ENCODE data around the gene LRRC27.
"Not testable (repeated sequence)": the region's sequence is repeated elsewhere in the genome, so short reads cannot be mapped to it uniquely, and the experiment has no call there.

The LRRC27 gene

DNA sequence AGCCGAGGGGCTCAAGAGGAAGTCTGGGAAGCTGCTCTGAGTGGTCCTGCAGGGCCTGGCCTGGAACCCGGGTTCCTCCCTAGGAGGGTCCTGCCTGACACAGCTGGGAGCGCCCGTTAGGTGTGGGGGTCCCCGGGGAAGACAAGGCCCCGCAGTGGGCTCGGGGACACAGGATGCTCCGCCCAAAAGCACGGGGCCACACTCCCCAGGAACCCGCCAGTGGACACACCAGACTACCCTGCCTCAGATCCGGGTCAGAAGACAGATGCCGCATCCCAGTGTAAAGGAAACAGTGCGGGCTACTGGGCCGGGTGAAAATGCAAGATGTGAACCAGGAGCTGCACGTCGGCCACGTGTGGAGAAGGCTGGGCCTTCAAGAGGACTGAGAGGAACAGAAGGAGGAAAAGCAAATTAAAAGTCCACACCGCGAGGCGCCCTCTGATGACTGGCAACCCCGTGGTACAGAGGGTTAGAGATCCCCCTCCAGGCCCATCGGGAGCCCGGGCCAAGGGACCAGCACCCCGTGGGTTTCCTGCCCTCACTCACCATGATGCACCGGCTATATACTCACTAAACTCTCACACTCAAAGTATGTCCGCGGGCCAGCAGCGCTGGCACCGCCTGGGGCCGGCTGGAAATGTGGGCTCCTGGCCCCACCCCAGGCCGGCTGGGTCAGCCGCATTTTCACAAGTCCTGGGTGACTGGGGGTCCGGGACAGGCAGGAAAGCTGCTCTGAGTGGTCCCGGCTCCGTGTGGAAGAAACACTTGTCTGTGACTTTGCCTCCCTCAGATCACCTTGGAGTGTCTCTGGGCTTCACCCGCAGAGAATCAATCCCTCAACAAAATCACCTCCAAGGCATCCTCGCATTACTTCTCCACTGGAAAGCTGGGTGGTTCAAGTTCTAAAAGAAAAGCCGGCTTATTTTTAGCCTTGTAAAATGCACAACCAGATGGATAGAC, 30.3 kb upstream of the LRRC27 start:
- DNase-seq: no peak

DNA sequence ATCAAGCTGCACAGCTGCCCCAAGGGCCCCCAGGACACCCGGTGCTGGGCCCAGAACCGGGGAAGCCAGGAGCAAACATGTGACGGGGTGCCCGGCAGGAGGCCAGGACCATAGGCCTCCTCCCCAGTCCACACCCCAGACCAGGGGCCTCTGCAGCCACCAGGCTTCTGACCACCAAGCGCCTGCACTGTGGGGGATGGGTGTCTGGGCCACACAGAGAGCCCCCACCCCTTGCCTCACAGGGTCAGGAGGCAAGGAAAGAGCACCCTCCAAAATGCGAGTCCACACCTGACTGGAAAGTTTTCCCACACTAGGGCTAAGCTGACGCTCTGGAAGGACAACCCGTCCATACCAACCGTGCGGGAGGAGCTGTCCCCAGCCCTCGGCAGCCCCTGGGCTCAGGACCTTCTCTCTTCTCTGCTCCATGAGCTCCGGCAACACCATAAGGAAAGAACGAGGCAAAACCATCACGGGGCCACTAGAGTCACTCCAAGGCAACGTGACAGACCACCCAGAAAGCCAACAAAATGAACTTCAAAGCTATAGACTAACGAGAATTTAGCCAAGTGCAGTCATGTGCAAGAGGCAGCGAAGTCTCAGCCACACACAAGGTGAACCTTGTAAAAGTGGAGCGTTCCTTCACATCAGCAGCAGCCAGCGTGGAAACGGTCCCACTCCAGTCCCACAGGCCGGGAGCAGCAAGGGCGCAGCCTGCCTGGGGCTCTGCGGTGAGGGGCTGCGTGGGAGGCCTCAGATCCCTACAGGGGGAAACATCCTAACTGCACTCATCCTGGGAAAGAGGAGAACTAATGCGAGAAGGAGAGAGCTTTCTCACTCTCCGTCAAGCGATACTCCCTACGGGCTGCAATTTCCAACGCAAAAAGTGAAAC, 29.3 kb upstream of the LRRC27 start:
- DNase-seq: no peak

DNA sequence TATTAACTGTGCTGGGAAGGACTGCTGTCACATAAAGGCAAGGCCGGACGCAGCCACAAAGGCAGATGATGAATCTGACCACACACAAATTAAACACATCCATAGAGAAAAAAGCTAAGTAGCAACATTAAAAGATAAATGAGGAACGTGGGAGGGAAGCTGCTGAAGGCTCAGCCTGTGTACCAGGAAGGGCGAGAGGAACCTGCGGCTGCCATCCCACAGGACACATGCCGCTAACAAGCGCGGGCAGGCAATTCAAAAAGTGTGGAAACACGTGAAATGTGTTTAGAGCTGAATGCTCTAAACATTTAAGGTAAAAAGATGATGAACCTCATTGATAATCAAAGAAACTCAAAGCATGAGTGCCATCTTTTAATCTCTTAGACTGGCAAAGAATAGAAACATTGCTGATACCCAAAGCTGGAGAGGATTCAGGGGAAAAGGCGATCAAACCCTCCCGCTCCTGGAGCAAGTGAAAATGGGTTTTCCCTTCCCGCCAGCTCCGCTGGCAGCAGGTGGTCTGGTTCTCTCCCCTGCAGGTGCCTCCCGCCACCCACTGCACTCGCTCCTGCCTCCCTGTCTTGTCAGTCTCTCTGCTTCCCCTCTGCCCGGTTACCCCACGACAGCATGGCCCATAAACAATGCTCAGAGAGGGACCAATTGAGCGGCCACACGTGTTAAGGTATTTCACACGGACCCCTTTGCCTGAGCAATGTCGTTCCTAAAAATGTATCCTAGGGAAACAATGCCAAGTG, 28.5 kb upstream of the LRRC27 start:
- DNase-seq: no peak

DNA sequence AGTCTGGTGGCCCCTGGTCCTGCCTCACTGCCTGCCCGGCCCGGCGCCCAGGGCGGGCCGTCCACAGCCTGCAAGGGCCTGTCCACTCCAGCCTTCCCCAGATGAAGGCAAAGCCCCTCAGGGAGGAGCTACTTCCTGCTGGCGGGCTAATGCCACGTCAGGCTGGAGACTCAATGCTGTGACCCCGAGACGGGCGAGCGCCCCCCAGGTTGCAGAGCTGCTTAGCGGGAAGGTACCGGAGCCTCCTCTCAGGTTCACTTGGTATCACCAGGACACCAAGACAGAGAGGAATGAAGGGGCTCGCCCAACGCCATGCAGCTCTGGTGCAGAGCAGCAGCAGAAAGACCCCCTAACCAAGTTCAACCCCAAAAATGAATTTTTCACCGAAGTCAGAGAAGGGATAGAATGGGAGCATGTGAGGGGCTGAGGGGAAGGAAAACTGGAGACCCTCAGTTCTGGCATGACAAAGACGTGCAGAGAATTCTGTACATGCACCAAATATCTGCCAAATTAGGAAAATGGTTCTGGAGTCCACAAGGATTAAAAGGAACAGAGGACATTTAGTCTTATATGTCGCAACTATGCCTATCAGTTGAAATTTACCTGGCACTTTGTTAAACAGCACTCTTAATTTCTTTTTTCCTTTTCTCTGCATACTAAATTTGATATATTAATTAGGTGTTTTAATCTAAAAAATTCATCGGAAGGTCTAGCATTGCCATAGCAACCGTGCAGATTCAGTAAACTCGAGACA, 27.1 kb upstream of the LRRC27 start:
- DNase-seq: no peak

DNA sequence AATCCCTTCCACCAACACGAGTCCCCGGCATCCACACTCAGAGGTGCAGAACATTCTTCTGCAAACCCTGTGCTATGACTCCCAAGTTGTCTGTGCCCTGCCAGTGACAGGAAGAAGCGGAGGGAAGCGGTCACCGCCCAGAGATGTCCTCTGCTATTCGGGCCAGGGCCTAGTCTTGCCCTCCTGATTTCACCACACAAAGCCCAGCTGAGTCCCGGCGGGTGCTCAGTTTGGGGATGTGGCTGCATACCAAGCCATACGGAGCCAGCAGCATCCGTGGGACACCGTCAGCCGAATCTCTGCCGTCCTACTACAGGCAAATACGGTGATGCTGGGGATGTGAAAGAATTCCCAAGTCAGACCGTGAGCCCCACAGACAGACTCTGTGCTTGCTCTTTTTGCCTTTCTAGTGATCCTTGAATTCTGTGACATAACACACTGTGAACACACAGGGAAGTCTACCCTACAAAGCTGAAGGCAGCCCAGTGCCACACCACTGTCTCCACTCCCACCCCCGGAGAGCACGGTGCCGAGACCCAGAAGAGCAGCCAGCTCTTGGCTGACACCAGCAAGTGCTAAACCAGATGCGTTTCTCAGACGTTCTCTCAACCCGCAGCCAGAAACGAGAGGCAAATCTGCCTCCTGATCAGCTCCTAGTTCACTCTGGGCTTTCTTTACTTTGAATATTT, 26.2 kb upstream of the LRRC27 start:
- DNase-seq: no peak

DNA sequence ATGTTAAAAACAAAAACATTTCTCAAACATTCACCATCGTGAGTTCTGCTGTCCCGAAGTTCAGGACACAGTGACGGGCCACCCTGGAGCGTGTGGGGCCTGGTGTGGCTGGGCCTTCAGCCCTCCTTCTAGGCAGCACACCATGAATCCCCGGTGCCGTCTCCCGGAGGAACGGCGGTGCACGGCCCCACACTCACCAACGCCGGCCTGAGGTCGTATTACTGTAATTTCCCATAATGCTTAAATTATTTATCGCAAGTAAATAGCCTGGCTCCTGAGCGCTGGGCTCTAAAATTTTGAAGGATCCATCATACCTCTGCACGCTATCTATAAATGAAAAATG, 25.7 kb upstream of the LRRC27 start:
- no peak for DNase-seq

DNA sequence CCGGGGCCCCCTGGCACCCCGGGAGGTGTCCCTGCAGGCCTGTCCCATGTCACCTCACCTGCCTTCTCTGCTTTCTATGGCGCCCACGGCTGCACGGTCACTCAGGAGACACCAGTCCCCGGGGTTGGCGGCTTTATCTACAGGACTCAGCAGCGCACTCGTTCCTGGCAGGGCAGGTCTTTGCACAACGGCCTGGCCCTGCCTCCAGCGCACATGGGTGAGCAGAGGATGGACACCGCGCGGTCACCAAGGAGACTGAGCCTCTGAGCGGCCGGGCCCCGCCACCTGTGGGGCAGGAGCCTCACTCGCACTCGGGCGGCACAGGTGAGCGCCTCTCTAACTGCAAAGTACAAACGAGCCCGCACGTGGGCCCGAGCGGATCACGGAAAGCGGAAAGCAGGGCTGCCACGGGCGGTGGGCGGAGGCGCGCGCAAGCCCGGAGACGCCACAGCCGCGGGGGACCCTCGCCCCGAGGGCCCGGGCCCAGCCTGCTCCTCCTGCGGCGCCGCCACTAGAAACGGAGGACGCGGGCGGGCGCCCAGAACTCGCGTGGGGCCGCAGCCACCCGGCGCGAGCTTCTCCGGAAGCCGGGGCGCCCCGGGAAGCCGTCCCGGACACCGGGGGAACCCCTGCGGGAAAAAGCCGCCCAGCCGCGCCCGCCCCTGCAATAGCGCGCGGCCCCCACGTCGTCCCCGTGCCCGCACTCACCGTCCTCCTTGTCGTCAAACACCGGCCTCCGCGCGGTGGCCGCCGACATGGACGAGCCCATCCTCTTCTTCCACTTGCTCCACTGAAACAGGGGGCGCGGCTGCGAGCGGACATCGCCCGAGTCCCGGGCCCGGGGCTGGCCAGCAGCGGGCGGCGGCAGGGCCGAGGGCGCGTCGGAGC, 24.9 kb upstream of the LRRC27 start:
- no peak for DNase-seq

DNA sequence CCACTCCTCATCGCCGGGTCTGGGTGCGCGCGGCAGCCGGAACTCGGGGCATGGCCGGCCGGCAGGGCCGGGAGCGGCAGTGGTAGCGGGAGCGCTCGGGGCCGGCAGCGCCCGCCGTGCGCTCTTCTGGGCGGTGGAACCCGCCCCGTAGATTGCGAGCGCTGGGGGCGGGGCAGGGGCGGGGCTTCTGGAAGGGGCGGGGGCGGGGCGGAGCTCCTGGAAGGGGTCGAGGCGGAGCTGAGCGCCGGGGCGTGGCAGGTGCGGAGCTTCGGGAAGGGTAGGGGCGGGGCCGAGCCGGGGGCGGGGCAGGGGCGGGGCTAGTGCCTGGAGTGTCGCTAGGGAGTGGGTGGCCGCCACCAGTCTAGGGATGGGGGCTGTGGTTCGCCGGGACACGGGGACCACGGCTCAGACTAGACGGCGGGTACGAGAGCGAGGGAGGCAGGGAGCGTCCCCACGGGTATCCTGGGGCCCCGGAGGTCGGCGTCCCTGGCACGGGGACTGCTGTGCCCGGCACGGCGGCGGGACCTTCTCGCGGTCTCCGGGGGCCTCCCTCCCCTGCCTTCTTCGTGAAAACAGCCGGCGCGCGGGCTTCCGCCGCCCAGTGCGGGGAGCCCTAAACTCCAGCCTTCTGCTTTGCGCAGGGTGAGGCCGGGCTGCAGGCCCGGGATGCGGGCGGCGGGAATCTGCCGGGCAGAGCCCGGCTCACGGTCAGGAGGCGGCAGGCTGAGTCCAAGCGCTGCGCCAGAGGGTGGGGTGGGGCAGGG, 24.0 kb upstream of the LRRC27 start, which contains the start of gene STK32C:
STK32C (minus strand) TSS at position 128 of the 764 bp plus-strand sequence; CDS start at position 11, 117 bp downstream.
- peak; percentile 90 for DNase-seq

DNA sequence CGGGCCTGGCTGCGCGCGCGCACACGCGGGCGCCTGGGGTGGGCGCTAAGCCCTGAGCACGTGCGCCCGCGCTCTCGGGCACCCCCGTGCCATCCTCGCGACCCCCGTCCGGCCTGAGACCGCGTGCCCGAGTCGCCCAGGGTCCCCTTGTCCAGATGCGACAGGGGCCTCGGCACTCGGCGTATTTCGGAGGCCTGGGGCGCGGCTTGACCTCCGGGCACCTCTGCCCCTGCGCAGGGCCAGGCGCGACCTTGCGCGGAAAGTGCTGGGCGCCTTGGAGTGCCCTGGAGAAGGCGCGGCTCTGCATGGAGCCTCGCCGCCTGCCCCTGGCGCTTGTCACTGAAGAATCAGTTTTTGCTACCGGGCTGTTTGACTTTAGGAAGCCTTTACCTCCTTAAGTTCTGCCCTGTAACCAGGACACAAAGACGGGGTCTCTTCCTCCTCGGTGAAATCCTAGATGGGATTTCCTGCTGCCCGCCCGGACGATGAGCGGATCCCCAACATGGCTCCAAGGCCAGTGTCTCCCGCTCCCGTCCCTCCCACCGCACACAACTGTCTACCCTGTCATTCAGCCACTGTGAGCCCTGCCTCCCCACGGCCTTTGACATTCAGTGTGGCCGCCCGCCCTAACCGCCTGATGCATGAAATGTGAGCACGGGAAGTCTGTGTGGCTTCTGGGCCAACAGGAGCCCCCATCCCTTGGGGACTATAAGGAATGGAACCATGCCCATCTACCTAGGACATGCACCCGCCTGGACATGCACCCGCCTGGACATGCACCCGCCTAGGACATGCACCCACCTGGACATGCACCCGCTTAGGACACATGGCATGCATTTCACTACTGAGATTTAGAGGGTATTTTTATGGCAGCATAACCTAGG, 23.2 kb upstream of the LRRC27 start:
- no peak for DNase-seq

DNA sequence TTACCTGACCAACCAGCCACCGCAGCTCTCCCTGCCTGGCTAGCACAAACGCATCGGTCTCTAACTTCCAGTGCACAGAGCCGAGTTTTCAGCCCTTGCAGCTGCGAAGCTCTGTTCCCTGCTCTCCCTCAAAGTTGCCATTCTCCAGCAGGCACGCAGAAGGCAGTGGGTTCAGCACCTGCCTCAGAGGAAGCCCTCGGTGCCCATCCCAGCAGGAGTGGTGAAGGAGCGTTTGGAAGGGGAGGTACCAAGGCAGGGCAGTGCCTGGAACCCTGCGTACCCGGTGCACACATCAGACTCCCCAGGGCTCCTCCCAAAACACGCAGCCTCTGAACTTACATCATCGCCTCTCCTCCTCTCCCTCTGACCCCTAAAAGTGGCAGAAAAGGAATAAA, 22.5 kb upstream of the LRRC27 start:
- DNase-seq: no peak

DNA sequence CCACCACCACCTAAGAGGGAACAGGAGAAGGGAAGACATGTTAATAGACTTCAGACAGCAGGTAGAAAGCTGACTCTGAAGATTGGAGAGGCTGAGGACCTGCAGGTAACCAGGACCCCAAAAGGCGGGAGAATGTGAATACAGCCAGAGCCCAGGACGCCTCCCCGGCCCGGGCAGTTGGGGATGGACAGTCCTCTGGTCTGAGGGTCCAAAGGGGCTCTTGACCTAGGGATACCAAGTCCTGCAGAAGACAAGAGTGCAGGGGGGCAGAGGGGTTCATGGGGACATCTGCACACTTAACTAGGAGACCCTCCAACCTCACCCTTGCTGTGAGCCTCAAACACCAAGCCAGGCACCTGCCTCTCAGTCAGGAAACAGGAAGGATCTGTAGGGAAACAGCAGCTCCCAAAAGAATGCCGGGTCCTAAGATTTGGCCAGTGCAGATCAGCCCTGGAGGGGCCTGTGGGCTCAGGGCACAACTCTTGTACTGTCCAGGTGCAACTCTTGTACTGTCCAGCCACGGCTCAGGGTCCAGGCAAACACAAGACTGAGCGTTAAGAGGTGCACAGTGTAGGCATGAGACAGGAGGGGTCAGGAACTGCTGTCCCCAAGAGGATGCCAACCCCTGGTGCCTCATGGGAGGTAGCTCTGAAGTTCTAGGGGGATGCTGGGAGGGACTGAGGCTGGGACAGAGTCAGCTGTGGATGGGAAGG, 22.0 kb upstream of the LRRC27 start:
- DNase-seq: no peak

DNA sequence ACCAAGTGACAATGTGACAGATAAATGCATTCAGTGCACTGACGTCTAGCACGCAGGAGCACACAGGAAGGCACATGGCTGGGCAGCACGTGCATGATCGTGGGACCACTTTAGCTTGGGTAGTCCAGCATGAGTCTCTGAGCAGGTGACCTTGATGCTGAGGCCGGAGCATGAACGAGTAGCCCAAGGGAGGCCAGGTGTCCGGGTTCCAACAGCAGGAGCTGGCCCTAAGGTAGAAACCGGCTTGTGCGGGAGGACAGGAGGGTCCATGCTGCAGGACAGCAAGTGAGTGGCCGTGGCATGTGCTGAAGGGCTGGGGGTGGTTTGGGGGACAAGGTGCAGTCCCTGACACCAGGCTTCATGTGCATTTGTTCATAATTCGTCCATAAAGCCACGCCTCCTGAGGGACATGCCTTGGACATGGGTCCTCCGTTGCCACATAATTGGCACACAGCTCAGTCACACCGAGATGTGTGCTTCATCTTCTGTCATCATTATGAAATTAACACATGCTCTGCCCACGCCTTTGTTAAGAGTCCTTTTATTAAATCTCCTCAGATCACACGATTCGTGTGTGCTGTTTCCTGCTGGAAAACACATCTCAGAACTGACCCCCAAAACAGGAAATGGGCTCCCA, 21.2 kb upstream of the LRRC27 start:
- DNase-seq: no peak

DNA sequence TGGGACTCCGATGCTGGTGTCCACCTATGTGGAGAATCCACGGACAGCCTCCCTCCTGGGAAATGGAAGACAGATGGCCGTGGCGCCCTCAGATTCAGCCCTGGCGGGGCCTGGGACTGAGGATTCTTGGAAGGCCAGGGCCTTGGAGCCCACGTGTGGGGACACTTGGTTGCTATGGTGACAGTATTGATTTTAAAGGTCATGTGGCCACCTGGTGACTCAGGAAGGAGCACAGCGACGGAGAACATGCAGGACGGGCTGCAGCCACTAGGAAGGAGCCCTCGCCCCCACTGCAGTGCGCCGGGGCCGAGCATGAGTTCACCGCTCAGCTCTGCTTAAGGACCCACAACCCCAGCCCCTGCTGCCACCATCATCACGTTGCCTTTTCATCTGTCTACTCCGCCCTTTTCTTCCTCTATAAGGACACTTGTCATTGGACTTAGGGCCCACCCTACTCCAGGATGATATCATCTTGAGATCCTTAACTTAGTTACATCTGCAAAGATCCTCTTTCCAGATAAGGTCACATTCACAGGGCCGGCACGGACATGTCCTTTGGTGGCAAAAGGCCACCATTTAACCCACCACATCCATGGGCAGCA, 20.6 kb upstream of the LRRC27 start:
- no peak for DNase-seq

DNA sequence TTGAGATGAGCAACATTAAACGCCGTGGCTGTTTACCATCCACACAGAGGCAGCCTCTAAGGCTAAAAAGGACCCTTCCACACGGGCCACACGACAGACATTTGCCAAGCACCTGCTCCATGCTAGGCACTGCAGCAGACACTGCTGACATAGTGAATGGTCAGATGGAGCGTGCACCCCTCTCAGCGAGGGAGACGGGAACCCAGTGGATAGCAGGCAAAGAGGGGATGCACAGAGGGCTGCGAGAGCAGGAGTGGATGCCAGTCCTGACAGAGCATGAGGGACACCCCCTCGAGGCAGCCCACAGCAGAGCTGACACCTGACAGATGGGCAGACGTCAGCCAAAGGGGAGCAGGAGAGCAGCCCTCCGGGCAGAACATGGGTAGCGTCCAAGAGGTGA, 18.7 kb upstream of the LRRC27 start:
- no peak for DNase-seq

DNA sequence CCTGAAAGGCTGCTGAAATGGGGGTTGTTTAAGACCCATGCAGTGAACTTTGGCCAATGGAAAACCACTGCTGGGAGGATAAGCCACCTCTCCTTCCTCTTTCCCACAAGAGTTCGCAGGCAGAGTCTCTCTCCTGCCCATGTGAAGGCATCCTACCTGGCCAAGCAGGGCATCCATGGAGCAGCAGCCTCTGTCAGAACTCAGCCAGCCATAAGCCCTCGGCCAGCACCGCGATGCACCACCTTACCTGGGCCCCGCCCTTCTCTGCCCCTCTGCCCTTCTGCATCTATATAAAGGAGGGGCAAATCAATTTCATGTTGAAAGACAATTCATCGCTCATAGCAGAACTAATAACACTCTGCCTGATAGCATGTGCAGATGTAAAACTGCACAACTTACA, 18.1 kb upstream of the LRRC27 start:
- no peak for DNase-seq

DNA sequence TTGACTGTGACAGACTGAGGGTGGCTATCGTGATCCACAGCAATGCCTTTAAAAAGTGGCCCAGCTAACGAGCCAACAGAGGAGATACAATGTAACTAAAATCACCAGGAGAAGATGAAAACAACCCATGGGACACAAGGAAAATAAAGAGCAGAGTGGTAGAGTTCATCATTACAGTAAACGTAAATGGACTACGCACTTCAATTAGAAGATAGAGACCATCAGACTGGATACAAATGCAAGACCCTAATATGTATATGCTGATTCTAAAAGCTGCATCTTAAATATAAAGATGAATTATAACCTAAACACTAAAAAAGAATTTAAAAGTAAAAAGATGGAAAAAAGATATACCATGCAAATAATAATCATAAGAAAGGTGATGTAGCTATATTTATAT, 17.7 kb upstream of the LRRC27 start:
- no peak for DNase-seq

DNA sequence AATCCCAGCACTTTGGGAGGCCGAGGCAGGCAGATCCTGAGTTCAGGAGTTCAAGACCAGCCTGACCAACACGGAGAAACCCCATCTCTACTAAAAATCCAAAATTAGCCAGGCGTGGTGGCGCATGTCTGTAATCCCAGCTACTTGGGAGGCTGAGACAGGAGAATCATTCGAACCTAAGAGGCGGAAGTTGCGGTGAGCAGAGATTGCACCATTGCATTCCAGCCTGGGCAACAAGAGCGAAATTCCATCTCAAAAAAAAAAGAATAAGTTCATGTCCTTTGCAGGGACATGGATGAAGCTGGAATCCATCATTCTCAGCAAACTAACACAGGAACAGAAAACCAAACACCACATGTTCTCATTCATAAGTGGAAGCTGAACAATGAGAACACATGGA, 17.1 kb upstream of the LRRC27 start:
- not testable (repeated sequence) for DNase-seq

Data from fibroblast of skin of right biceps (primary cell).